ENCODE results near the gene MXRA7.
"Not testable (repeated sequence)": the region's sequence is repeated elsewhere in the genome, so short reads cannot be mapped to it uniquely, and the experiment has no call there.

GRCh38 chr17:76712321-76712720 lies 1.6 kb upstream of the MXRA7 start:
- not testable (repeated sequence) for TF ChIP-seq CTCF, POLR2A (IDR thresholded peaks at IDR 0.05)
